Caco-2 (cell line): Measurements from ENCODE around the gene HNF1A. TPM values are rescaled to one million over a fixed set of nuclear protein-coding genes. Genes with fewer than 3 reads are reported as not detected.

ENCODE experiments used
- BruUV-seq: library from RNA; stranded (reverse); fragments of 400-500 nt; replicated peaks from 2 replicates; lab custom pipeline; 2021; lab: Mats Ljungman, UMichigan
- CTCF ChIA-PET: fragments of 300-600 bp; sonication (Branson Sonifier 250); formaldehyde crosslinking; loops from one replicate; lab custom pipeline; 2022; ENCODE audit warnings: antibody characterized with exemption; lab: Charles Lee
- POLR2A ChIA-PET: fragments of 300-600 bp; sonication (Branson Sonifier 250); formaldehyde crosslinking; loops from one replicate; lab custom pipeline; 2022; ENCODE audit warnings: antibody characterized with exemption; lab: Charles Lee
- DNase-seq, 2 experiments: peaks; one replicate each; pipeline versions ENCODE4 v3.0.0 to v3.0.0-alpha.2; 2020 to 2022
- H3K27me3 ChIP-seq: replicated peaks from 2 replicates; pipeline ENCODE4 v1.6.0; 2011; ENCODE audit warnings: low read length; ENCODE audit not compliant: control insufficient read depth, insufficient read depth
- H3K36me3 ChIP-seq: 2 replicates; pipeline ENCODE4 v1.5.1; 2011; ENCODE audit warnings: low read length; ENCODE audit not compliant: control insufficient read depth, insufficient read depth
- H3K4me1 ChIP-seq: fragments of 250-450 bp; sonication (Bioruptor Pico); 2 replicates; pipeline ENCODE4 v1.5.1; 2020; ENCODE audit warnings: mild to moderate bottlenecking
- H3K4me3 ChIP-seq: 2 replicates; pipeline ENCODE4 v1.5.1; 2011; ENCODE audit warnings: low read depth, mild to moderate bottlenecking, control low read depth, low read length
- H3K9me3 ChIP-seq: fragments of 250-450 bp; sonication (Bioruptor Pico); 2 replicates; pipeline ENCODE4 v1.5.1; 2020; ENCODE audit warnings: mild to moderate bottlenecking, moderate library complexity
- H3K27ac Mint-ChIP-seq: one replicate; pipeline ENCODE4 v1.8.0; 2022; ENCODE audit warnings: mixed read lengths; ENCODE audit not compliant: unreplicated experiment
- H3K27me3 Mint-ChIP-seq: one replicate; pipeline ENCODE4 v1.8.0; 2022; ENCODE audit warnings: mixed read lengths; ENCODE audit not compliant: insufficient read depth, unreplicated experiment
- H3K36me3 Mint-ChIP-seq: one replicate; pipeline ENCODE4 v1.8.0; 2022; ENCODE audit warnings: mild to moderate bottlenecking, mixed read lengths; ENCODE audit not compliant: insufficient read depth, unreplicated experiment
- H3K4me1 Mint-ChIP-seq: one replicate; pipeline ENCODE4 v1.8.0; 2022; ENCODE audit warnings: low read depth, mixed read lengths; ENCODE audit not compliant: unreplicated experiment
- H3K4me3 Mint-ChIP-seq: one replicate; pipeline ENCODE4 v1.8.0; 2022; ENCODE audit warnings: mild to moderate bottlenecking, moderate library complexity, mixed read lengths; ENCODE audit not compliant: unreplicated experiment
- H3K9me3 Mint-ChIP-seq: one replicate; pipeline ENCODE4 v1.8.0; 2022; ENCODE audit warnings: mixed read lengths; ENCODE audit not compliant: unreplicated experiment
- CTCF ChIP-seq, 2 experiments: fragments of 200-600 bp in 1 of 2; IDR thresholded peaks; 1 replicate in 1 of 2; 2 replicates in 1 of 2; pipeline versions ENCODE4 v1.5.1 to v1.8.0; 2011 to 2022; ENCODE audit warnings: antibody characterized with exemption in 1 of 2, control low read depth in 1 of 2, inconsistent platforms in 1 of 2, low read depth in 1 of 2, low read length in 1 of 2, mild to moderate bottlenecking in 1 of 2, moderate library complexity in 1 of 2; ENCODE audit not compliant: insufficient read depth in 1 of 2, severe bottlenecking in 1 of 2, unreplicated experiment in 1 of 2
- intact Hi-C: fragments of 100-400 bp; cut with micrococcal nuclease; formaldehyde crosslinking; loops from one replicate; pipeline ENCODE4 v1.10.0; 2022; ENCODE audit not compliant: unreplicated experiment
- total RNA-seq: library from RNA; stranded (reverse); gene quantifications from 2 replicates; pipeline ENCODE4 v1.2.3, GENCODE V29; 2022

The HNF1A gene
- total RNA-seq, 1 experiment from 2014 or later = 41.2 TPM

GRCh38 chr12:120979862-120980696 lies 1.7 kb downstream of the HNF1A start:
- no peak for TF ChIP-seq CTCF (IDR thresholded peaks at IDR 0.05; ENCODE audit: insufficient read depth in 1 of 2, low read depth in 1 of 2, low read length in 1 of 2, severe bottlenecking in 1 of 2, unreplicated experiment in 1 of 2)

GRCh38 chr12:120980800-120981368 lies 2.5 kb downstream of the HNF1A start:
- Mint-ChIP-seq H3K9me3 (no peaks in the 10 kb centered on the region), H3K4me3 (peak overlapping the region; percentile 88), H3K27me3 (no peaks in the 10 kb centered on the region), H3K4me1 (peaks cover 44% of the 10 kb centered on the region), H3K27ac (peak overlapping the region; percentile 71), H3K36me3 (peaks cover 75% of the 10 kb centered on the region)
- no TSS peak for BruUV-seq
- peak overlapping the region; percentile 87 for H3K4me3 ChIP-seq
- H3K9me3 ChIP-seq = no peaks in the 10 kb centered on the region
- intact Hi-C loops = loop anchor here (2.0 kb wide), 1 partner anchor 22 kb away; no protein-coding TSS in a partner anchor
- peak; percentile 82 to 90 for DNase-seq
- ChIA-PET POLR2A (interaction anchor here (0.7 to 1.5 kb wide), 7 partner anchors 9 to 29 kb away, joined by 3 to 8 read pairs (median 5); no protein-coding TSS in a partner anchor), CTCF (interaction anchor here (0.5 to 1.8 kb wide), 8 partner anchors 9 to 400 kb away, joined by 3 to 21 read pairs (median 4); partner anchors contain the start of genes POP5 and SPPL3)
- peaks cover 57% of the 10 kb centered on the region for H3K4me1 ChIP-seq
- H3K27me3 ChIP-seq = no peaks in the 10 kb centered on the region
- no peak for TF ChIP-seq CTCF (IDR thresholded peaks at IDR 0.05; ENCODE audit: insufficient read depth in 1 of 2, low read depth in 1 of 2, low read length in 1 of 2, severe bottlenecking in 1 of 2, unreplicated experiment in 1 of 2)
- H3K36me3 ChIP-seq = peaks cover 11% of the 10 kb centered on the region

More at GRCh38 chr12:120979862-120980696, 1.7 kb downstream of the HNF1A start:
- intact Hi-C loops = loop anchor here (2.0 kb wide), 2 partner anchors 23 to 35 kb away; no protein-coding TSS in a partner anchor
- Mint-ChIP-seq H3K36me3 (peaks cover 75% of the 10 kb centered on the region), H3K9me3 (no peaks in the 10 kb centered on the region), H3K27me3 (no peaks in the 10 kb centered on the region), H3K4me3 (peak overlapping the region; percentile 88), H3K4me1 (peaks cover 42% of the 10 kb centered on the region), H3K27ac (peak overlapping the region; percentile 71)
- no TSS peak for BruUV-seq
- ChIA-PET CTCF (interaction anchor here (0.5 to 1.8 kb wide), 10 partner anchors 8 to 399 kb away, joined by 3 to 21 read pairs (median 4); partner anchors contain the start of genes POP5 and SPPL3), POLR2A (interaction anchor here (0.5 to 1.5 kb wide), 8 partner anchors 8 to 30 kb away, joined by 3 to 8 read pairs (median 4); no protein-coding TSS in a partner anchor)
- peaks cover 57% of the 10 kb centered on the region for H3K4me1 ChIP-seq
- H3K36me3 ChIP-seq = peaks cover 11% of the 10 kb centered on the region
- DNase-seq = peak; percentile 93 to 96
- H3K4me3 ChIP-seq = peak overlapping the region; percentile 87
- H3K27me3 ChIP-seq = no peaks in the 10 kb centered on the region
- no peaks in the 10 kb centered on the region for H3K9me3 ChIP-seq
